CD4-positive, alpha-beta T cell (primary cell): ENCODE data around the gene AKT1. TPM values are rescaled to one million over a fixed set of nuclear protein-coding genes. Genes with fewer than 3 reads are reported as not detected.

ENCODE experiments used
- ATAC-seq: fragments of 200-7000 bp; cut with Tn5 transposase; one replicate; pipeline ENCODE4 v1.10.0; 2022; ENCODE audit warnings: mild to moderate bottlenecking; ENCODE audit not compliant: poor library complexity
- CTCF ChIA-PET: fragments of 350-600 bp; sonication (Branson Sonifier 250); formaldehyde crosslinking; loops from one replicate; lab custom pipeline; 2021; ENCODE audit warnings: antibody characterized with exemption, inconsistent platforms; lab: Charles Lee
- POLR2A ChIA-PET: fragments of 350-600 bp; sonication (Branson Sonifier 250); formaldehyde crosslinking; loops from one replicate; lab custom pipeline; 2021; ENCODE audit warnings: antibody characterized with exemption, inconsistent platforms; lab: Charles Lee
- DNase-seq, 14 experiments: peaks; one replicate each; pipeline ENCODE4 v3.0.0-alpha.2; 2013 to 2020; ENCODE audit warnings: mixed read lengths in 2 of 14
- H3K27ac ChIP-seq, 2 donors: one replicate each; pipeline versions ENCODE4 v1.5.1 to v1.7.0; 2013; ENCODE audit warnings: low read length in 2 of 2, low read depth in 1 of 2, mild to moderate bottlenecking in 1 of 2
- H3K27me3 ChIP-seq, 2 experiments: 1 replicate in 1 of 2; 2 replicates in 1 of 2; pipeline versions ENCODE4 v1.6.1 to v1.7.0; 2013; ENCODE audit warnings: low read length in 2 of 2, control low read depth in 1 of 2, mild to moderate bottlenecking in 1 of 2, moderate library complexity in 1 of 2; ENCODE audit not compliant: insufficient read depth in 2 of 2, control insufficient read depth in 1 of 2
- H3K36me3 ChIP-seq: one replicate; pipeline ENCODE4 v1.6.1; 2013; ENCODE audit warnings: low read length, control low read depth; ENCODE audit not compliant: insufficient read depth
- H3K4me1 ChIP-seq: one replicate; pipeline ENCODE4 v1.6.1; 2013; ENCODE audit warnings: low read length, control low read depth; ENCODE audit not compliant: insufficient read depth
- H3K4me3 ChIP-seq: one replicate; pipeline ENCODE4 v1.5.1; 2013; ENCODE audit warnings: mild to moderate bottlenecking, low read length, moderate library complexity
- H3K9me3 ChIP-seq, 2 experiments: 1 replicate in 1 of 2; 2 replicates in 1 of 2; pipeline versions ENCODE4 v1.6.1 to v1.7.0; 2013; ENCODE audit warnings: low read length in 2 of 2, mild to moderate bottlenecking in 2 of 2, control low read depth in 1 of 2, moderate library complexity in 1 of 2; ENCODE audit not compliant: control insufficient read depth in 1 of 2, insufficient read depth in 1 of 2
- H3K27ac Mint-ChIP-seq: one replicate; pipeline ENCODE4 v1.8.0; 2020; ENCODE audit warnings: mixed read lengths
- H3K27me3 Mint-ChIP-seq: one replicate; pipeline ENCODE4 v1.8.0; 2021; ENCODE audit warnings: mixed read lengths
- H3K36me3 Mint-ChIP-seq: one replicate; pipeline ENCODE4 v1.8.0; 2021; ENCODE audit warnings: low read depth, mixed read lengths
- H3K4me1 Mint-ChIP-seq: one replicate; pipeline ENCODE4 v1.8.0; 2021; ENCODE audit warnings: low read depth, mixed read lengths
- H3K4me3 Mint-ChIP-seq: one replicate; pipeline ENCODE4 v1.8.0; 2020; ENCODE audit warnings: mild to moderate bottlenecking, mixed read lengths
- H3K9me3 Mint-ChIP-seq: one replicate; pipeline ENCODE4 v1.8.0; 2020; ENCODE audit warnings: mixed read lengths
- intact Hi-C, 2 experiments: fragments of 100-400 bp; cut with DNase I in 1 of 2; cut with micrococcal nuclease in 1 of 2; formaldehyde crosslinking; loops; one replicate each; pipeline versions ENCODE4 v1.15.1 to v1.9.0; 2023 to 2025; cut with DNase I, micrococcal nuclease
- total RNA-seq, 174 experiments: library from RNA in 2 of 174; stranded (reverse) in 2 of 174; gene quantifications; one replicate each; pipeline ENCODE4 v1.2.3 and lab custom pipeline; 2021 to 2026
- TF ChIP-seq, protein P1 (sequence below): fragments of 200-600 bp; IDR thresholded peaks from one replicate; pipeline ENCODE4 v1.8.0; 2022; ENCODE audit warnings: antibody characterized with exemption, mild to moderate bottlenecking

Gene AKT1
- total RNA-seq, 2 experiments from 2014 or later, result 58.8 to 66.5 TPM

- Histone ChIP-seq H3K27me3 (no peaks in the 10 kb centered on the region), H3K36me3 (no peaks in the 10 kb centered on the region), H3K4me1 (peaks cover 53% of the 10 kb centered on the region), H3K4me3 (peak within 1 kb of the TSS; percentile 65), H3K27ac (peak within 1 kb of the TSS; percentile 50 to 82), H3K9me3 (no peaks in the 10 kb centered on the region)
- no peaks in the 10 kb centered on the region for H3K9me3 Mint-ChIP-seq
- H3K4me1 Mint-ChIP-seq, result peaks cover 35% of the 10 kb centered on the region
- H3K27ac Mint-ChIP-seq, result peak within 1 kb of the TSS; percentile 79
- ChIA-PET POLR2A (interaction anchor here (0.5 to 2.6 kb wide), 25 partner anchors 8 to 1466 kb away, joined by 3 to 30 read pairs (median 3); partner anchors contain the start of genes ADSS1, CDCA4, GPR132 and INF2), CTCF (interaction anchor here (1.5 to 2.4 kb wide), 3 partner anchors 25 to 48 kb away, joined by 5 to 16 read pairs (median 14); partner anchors contain the start of gene SIVA1)
- TF ChIP-seq, protein P1, sequence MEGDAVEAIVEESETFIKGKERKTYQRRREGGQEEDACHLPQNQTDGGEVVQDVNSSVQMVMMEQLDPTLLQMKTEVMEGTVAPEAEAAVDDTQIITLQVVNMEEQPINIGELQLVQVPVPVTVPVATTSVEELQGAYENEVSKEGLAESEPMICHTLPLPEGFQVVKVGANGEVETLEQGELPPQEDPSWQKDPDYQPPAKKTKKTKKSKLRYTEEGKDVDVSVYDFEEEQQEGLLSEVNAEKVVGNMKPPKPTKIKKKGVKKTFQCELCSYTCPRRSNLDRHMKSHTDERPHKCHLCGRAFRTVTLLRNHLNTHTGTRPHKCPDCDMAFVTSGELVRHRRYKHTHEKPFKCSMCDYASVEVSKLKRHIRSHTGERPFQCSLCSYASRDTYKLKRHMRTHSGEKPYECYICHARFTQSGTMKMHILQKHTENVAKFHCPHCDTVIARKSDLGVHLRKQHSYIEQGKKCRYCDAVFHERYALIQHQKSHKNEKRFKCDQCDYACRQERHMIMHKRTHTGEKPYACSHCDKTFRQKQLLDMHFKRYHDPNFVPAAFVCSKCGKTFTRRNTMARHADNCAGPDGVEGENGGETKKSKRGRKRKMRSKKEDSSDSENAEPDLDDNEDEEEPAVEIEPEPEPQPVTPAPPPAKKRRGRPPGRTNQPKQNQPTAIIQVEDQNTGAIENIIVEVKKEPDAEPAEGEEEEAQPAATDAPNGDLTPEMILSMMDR, result no peak
- ATAC-seq, result peak; percentile 60
- intact Hi-C loops, result loop anchor here in 1 of 2 experiments (1.0 kb wide), 2 partner anchors 25 to 48 kb away; partner anchors contain the start of gene SIVA1
- H3K36me3 Mint-ChIP-seq, result no peaks in the 10 kb centered on the region
- DNase-seq, result peak; percentile 45 to 91 (median 71)
- no peaks in the 10 kb centered on the region for H3K27me3 Mint-ChIP-seq
- H3K4me3 Mint-ChIP-seq, result peak within 1 kb of the TSS; percentile 94
Observed at GRCh38 chr14:104800771-104801519, 5.4 kb upstream of the AKT1 start, which contains the start of gene ZBTB42. Gene ZBTB42 (plus strand): TSS chr14:104801101. CDS start chr14:104801198, 97 bp downstream.

DNA sequence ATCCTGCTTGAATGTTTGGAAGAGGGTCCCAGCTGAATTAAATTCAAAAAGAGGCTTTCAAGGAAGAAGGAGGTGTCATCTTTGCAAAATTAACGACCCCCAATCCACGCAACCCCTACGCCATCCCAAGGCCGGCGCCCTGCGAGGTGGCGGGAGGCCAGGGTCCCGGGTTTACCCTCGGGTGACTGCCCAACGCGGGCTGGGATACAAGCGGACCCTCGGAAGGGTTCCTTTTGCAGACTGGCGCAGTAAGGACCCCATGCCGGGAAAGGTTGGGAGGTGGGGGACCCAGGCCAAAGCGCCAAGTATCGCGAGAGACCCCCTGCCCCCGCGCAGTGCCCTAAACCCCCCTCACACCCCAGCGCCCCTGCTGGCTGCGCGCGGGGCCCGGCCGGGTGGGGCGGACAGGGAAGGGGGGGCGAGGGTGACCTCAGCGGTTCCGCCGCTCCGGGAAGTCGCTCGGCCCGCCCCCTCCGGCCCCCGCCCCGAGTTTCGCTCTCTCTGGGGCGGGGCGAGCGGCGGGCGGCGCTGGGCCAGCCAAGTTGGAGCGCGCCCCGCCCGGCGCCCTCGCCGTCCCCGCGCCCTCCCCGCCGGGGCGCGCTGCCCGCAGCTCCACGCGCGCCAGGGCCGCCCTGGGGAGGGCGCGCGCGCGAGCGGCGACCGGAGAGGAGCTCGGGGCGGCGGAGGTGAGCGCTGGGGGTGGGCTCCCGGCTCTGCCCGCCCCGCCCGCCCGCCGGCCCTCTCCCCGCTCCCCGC lies 4.6 kb upstream of the AKT1 start:
- Mint-ChIP-seq H3K4me1 (peaks cover 36% of the 10 kb centered on the region), H3K4me3 (peak overlapping the region; percentile 79), H3K9me3 (no peaks in the 10 kb centered on the region), H3K36me3 (no peaks in the 10 kb centered on the region), H3K27ac (peak overlapping the region; percentile 71), H3K27me3 (no peaks in the 10 kb centered on the region)
- ChIA-PET POLR2A (interaction anchor here (0.7 to 2.6 kb wide), 22 partner anchors 8 to 1465 kb away, joined by 3 to 30 read pairs (median 3); partner anchors contain the start of genes ADSS1, CDCA4, GPR132 and INF2), CTCF (interaction anchor here (1.5 to 2.4 kb wide), 3 partner anchors 26 to 48 kb away, joined by 5 to 16 read pairs (median 14); partner anchors contain the start of gene SIVA1)
- Histone ChIP-seq H3K27ac (peak overlapping the region; percentile 50 to 82), H3K4me1 (peaks cover 55% of the 10 kb centered on the region), H3K36me3 (no peaks in the 10 kb centered on the region), H3K27me3 (no peaks in the 10 kb centered on the region), H3K9me3 (no peaks in the 10 kb centered on the region), H3K4me3 (peak overlapping the region; percentile 55)
- TF ChIP-seq, protein P1, result peak; percentile 10
- ATAC-seq (peak; percentile 63), DNase-seq (peak; percentile 59 to 94 (median 84))
- intact Hi-C loops, result loop anchor here in 1 of 2 experiments (1.0 kb wide), 2 partner anchors 26 to 47 kb away; partner anchors contain the start of gene SIVA1
